K562 (cell line): ENCODE data around the gene AFF3. TPM values are rescaled to one million over a fixed set of nuclear protein-coding genes. Genes with fewer than 3 reads are reported as not detected.
A peak's percentile ranks its signal among the peaks of the same experiment; 100 is the strongest.

Experiments used
- ATAC-seq: fragments of 200-7000 bp; cut with Tn5 transposase; 3 replicates; pipeline ENCODE4 v1.9.1; 2020; ENCODE audit warnings: moderate library complexity
- BruUV-seq: library from RNA; stranded (reverse); fragments of 400-500 nt; replicated peaks from 2 replicates; lab custom pipeline; 2021; lab: Mats Ljungman, UMichigan
- CTCF ChIA-PET: fragments of 300-600 bp; formaldehyde crosslinking; extraction: SDS; loops from one replicate; lab custom pipeline; 2021; ENCODE audit warnings: low intra/inter-chr PET ratio; lab: Yijun Ruan, JAX
- POLR2A ChIA-PET: fragments of 300-600, 350-650 bp; sonication (Branson Sonifier 250); formaldehyde crosslinking; extraction: SDS; loops from one replicate; lab custom pipeline; 2021; ENCODE audit warnings: antibody characterized with exemption, inconsistent platforms; lab: Yijun Ruan, JAX
- DNase-seq, 4 experiments: peaks; one replicate each; pipeline versions ENCODE4 v3.0.0 to v3.0.0-alpha.2; 2011 to 2018; ENCODE audit warnings: low spot score in 3 of 4, mixed read lengths in 3 of 4; ENCODE audit errors: extremely low read depth in 1 of 4
- FAIRE-seq: peaks from 2 replicates; lab custom pipeline; 2011; peaks lifted over from hg19 to GRCh38; lab: Jason Lieb, UNC
- H2AFZ ChIP-seq: 2 replicates; pipeline ENCODE4 v1.6.0; 2011; ENCODE audit warnings: low read depth, low read length, control low read depth, inconsistent platforms
- H3K27ac ChIP-seq: fragments of 200-600 bp; 3 replicates; pipeline ENCODE4 v1.8.0; 2011; ENCODE audit warnings: low read depth, mild to moderate bottlenecking, control low read depth, inconsistent platforms, low read length, moderate library complexity, mixed read lengths; ENCODE audit errors: extremely low read depth
- H3K27me3 ChIP-seq, 2 experiments: fragments of 300-600 bp in 1 of 2; 2 replicates in 1 of 2; 3 replicates in 1 of 2; pipeline versions ENCODE4 v1.6.0 to v1.8.0; 2011; ENCODE audit warnings: inconsistent platforms in 2 of 2, low read length in 2 of 2, mild to moderate bottlenecking in 1 of 2, mixed read lengths in 1 of 2, moderate library complexity in 1 of 2; ENCODE audit not compliant: control insufficient read depth in 2 of 2, insufficient read depth in 2 of 2
- H3K36me3 ChIP-seq: fragments of 300-600 bp; 3 replicates; pipeline ENCODE4 v1.8.0; 2011; ENCODE audit warnings: mild to moderate bottlenecking, low read length, inconsistent platforms; ENCODE audit not compliant: control insufficient read depth, insufficient read depth
- H3K4me1 ChIP-seq, 2 experiments: fragments of 200-600 bp in 1 of 2; replicated peaks in 1 of 2; 2 replicates in 1 of 2; 3 replicates in 1 of 2; pipeline versions ENCODE4 v1.5.1 to v1.8.0; 2011; ENCODE audit warnings: inconsistent platforms in 2 of 2, low read length in 2 of 2, mild to moderate bottlenecking in 1 of 2, mixed read lengths in 1 of 2, moderate library complexity in 1 of 2; ENCODE audit not compliant: control insufficient read depth in 2 of 2, insufficient read depth in 2 of 2
- H3K4me2 ChIP-seq: 2 replicates; pipeline ENCODE4 v1.6.1; 2011; ENCODE audit warnings: low read length, control low read depth, inconsistent platforms, mixed read lengths; ENCODE audit not compliant: insufficient read depth
- H3K4me3 ChIP-seq: fragments of 200-600 bp; sonication (generic), shearing (Covaris generic); 2 replicates; pipeline ENCODE4 v1.5.1; 2016; ENCODE audit warnings: control low read depth, inconsistent platforms
- H3K79me2 ChIP-seq: fragments of 200-600 bp; 3 replicates; pipeline ENCODE4 v1.8.0; 2011; ENCODE audit warnings: low read length, inconsistent platforms; ENCODE audit not compliant: control insufficient read depth, insufficient read depth
- H3K9ac ChIP-seq, 2 experiments: 2 replicates each; pipeline versions ENCODE4 v1.6.0 to v1.6.1; 2011; ENCODE audit warnings: low read depth in 2 of 2, low read length in 2 of 2, control low read depth in 1 of 2, inconsistent platforms in 1 of 2, mild to moderate bottlenecking in 1 of 2, mixed read lengths in 1 of 2; ENCODE audit not compliant: insufficient read depth in 1 of 2
- H3K9me1 ChIP-seq: one replicate; pipeline ENCODE4 v1.6.0; 2011; ENCODE audit warnings: inconsistent platforms, mild to moderate bottlenecking, low read length, moderate library complexity; ENCODE audit not compliant: control insufficient read depth, insufficient read depth
- H3K9me3 ChIP-seq: replicated peaks from 2 replicates; pipeline ENCODE4 v1.5.1; 2011; ENCODE audit warnings: low read depth, low read length, inconsistent platforms; ENCODE audit not compliant: control insufficient read depth, insufficient read depth
- H4K20me1 ChIP-seq: replicated peaks from 2 replicates; pipeline ENCODE4 v1.6.1; 2011; ENCODE audit warnings: low read length, inconsistent platforms, mixed read lengths; ENCODE audit not compliant: control insufficient read depth, insufficient read depth
- BDP1 ChIP-seq: IDR thresholded peaks from 3 replicates; pipeline ENCODE4 v1.6.1; 2011; ENCODE audit not compliant: insufficient read length, insufficient read depth
- CTCF ChIP-seq, 3 experiments: IDR thresholded peaks in 2 of 3; conservative IDR thresholded peaks in 1 of 3; 2 replicates each; pipeline ENCODE4 v1.5.1; 2011 to 2012; ENCODE audit warnings: low read length in 3 of 3, mild to moderate bottlenecking in 3 of 3, control low read depth in 2 of 3, improper control_type of control experiment in 1 of 3, inconsistent platforms in 1 of 3, low read depth in 1 of 3, mixed read lengths in 1 of 3, moderate library complexity in 1 of 3; ENCODE audit not compliant: insufficient read depth in 2 of 3
- CTCFL ChIP-seq: IDR thresholded peaks from 2 replicates; pipeline ENCODE4 v1.6.1; 2011; ENCODE audit warnings: borderline replicate concordance, low read depth, mild to moderate bottlenecking, moderate library complexity, low read length; ENCODE audit not compliant: insufficient read depth, poor library complexity, severe bottlenecking
- FOXJ2 ChIP-seq: fragments of 200-800 bp; sonication (Bioruptor generic); IDR thresholded peaks from 2 replicates; pipeline ENCODE4 v1.6.1; 2016; ENCODE audit warnings: missing genetic modification characterization, missing compliant biosample characterization
- RAD21 ChIP-seq, 2 experiments: fragments of 250-450 bp in 1 of 2; fragments of 450-650 bp in 1 of 2; sonication (Bioruptor Pico) in 1 of 2; formaldehyde crosslinking in 1 of 2; IDR thresholded peaks in 1 of 2; conservative IDR thresholded peaks in 1 of 2; 2 replicates each; pipeline versions ENCODE4 v1.4.0 to v1.8.0; 2020 to 2022; ENCODE audit warnings: mild to moderate bottlenecking in 2 of 2, moderate library complexity in 1 of 2
- WGBS: fragments of 100-300 bp; shearing (Covaris generic); methylation state at CpG from one replicate; pipeline ENCODE4 v1.1.6; 2016; ENCODE audit warnings: low coverage, mixed read lengths; ENCODE audit not compliant: insufficient coverage; ENCODE audit errors: missing lambda C conversion rate; 5-methylcytosine and 5-hydroxymethylcytosine counted together
- in situ Hi-C: fragments of 300-500 bp; cut with MboI; formaldehyde crosslinking; loops from 4 replicates; pipeline ENCODE4 v1.15.0; 2018; ENCODE audit warnings: inconsistent platforms, mixed read lengths
- intact Hi-C: fragments of 100-400 bp; cut with micrococcal nuclease; formaldehyde crosslinking; loops from 2 replicates; pipeline ENCODE4 v1.14.2; 2022
- polyA plus RNA-seq, 8 experiments: library from polyadenylated mRNA; depleted of rRNA in 4 of 8; stranded (reverse) in 5 of 8; unstranded in 3 of 8; fragments of >200 nt; fragmentation: Nextera tagmentation in 2 of 8; fragmentation: Illumina TruSeq in 1 of 8; extraction: Ambion mirVana in 2 of 8; extraction: Trizol in 1 of 8; gene quantifications; 2 replicates each; pipeline versions ENCODE4 v1.2.1 to v1.2.3, GENCODE V29; 2011 to 2014; ENCODE audit warnings: inconsistent platforms in 1 of 8, missing spikeins in 1 of 8
- total RNA-seq, 7 experiments: library from RNA; depleted of rRNA in 6 of 7; stranded (reverse); fragments of >200 nt in 6 of 7; fragmentation: Illumina TruSeq in 2 of 7; extraction: Trizol in 2 of 7; gene quantifications; 2 replicates each; pipeline versions ENCODE4 v1.2.1 to v1.2.3, GENCODE V29; 2011 to 2021; ENCODE audit warnings: low replicate concordance in 1 of 7

AFF3 gene
- total and polyA plus RNA-seq, 9 of the 15 experiments (the other 6 are each of a cell fraction or from before 2014, with no cell fraction given): 0.02 to 0.11 TPM; not detected in 7

- WGBS: 0% methylated on average over 1 of the region's 1 CpG
- ATAC-seq: peak; percentile 57
- ChIA-PET CTCF (no interaction called here), POLR2A (interaction anchor here (0.6 kb wide), 1 partner anchor 11 kb away, joined by 3 read pairs; no protein-coding TSS in a partner anchor)
- no peak overlapping the region for H3K4me2 ChIP-seq
- BruUV-seq: no TSS peak
- 0 out of 6 replicates have a peak, but pooled peaks have one; percentile 13 to 21 (median 15) for TF ChIP-seq CTCF (IDR thresholded peaks at IDR 0.05 in 2 of 3, conservative IDR thresholded peaks at IDR 0.05 in 1 of 3; ENCODE audit: insufficient read depth in 2 of 3, low read depth in 1 of 3, low read length in 3 of 3)
- no peak for TF ChIP-seq FOXJ2 (tag)
- peak; percentile 39 for TF ChIP-seq CTCFL
- TF ChIP-seq BDP1: no peak
- TF ChIP-seq RAD21 (CRISPR knock-in tag; conservative IDR thresholded peaks at IDR 0.05 in 1 of 2, IDR thresholded peaks at IDR 0.05 in 1 of 2): peak in 1 of 2 experiments; percentile 65; a peak in 2 of 4 replicates
- in situ Hi-C loops: no loop called here
- intact Hi-C loops: loop anchor here (5.0 kb wide), 1 partner anchor 135 kb away; no protein-coding TSS in a partner anchor
- no peaks in the 10 kb centered on the region for H3K79me2 ChIP-seq
- no peaks in the 10 kb centered on the region for H3K9me1 ChIP-seq
- H3K4me1 ChIP-seq: no peaks in the 10 kb centered on the region
- H2AFZ ChIP-seq: no peak overlapping the region
- H3K27ac ChIP-seq: no peak overlapping the region
- H3K9ac ChIP-seq: no peak overlapping the region
- DNase-seq: peak in 1 of 4 experiments; percentile 28
- H3K9me3 ChIP-seq: no peaks in the 10 kb centered on the region
- H4K20me1 ChIP-seq: no peaks in the 10 kb centered on the region
- no peak for FAIRE-seq
- H3K27me3 ChIP-seq: peaks cover 8 to 33% of the 10 kb centered on the region in 2 experiments
- no peaks in the 10 kb centered on the region for H3K36me3 ChIP-seq
- H3K4me3 ChIP-seq: no peak overlapping the region
Observed at GRCh38 chr2:99692785-99693184, 449.6 kb downstream of the AFF3 start.
